Thymus (tissue), 11 donors: ENCODE results near the gene TMEM38B. TPM values are rescaled to one million over a fixed set of nuclear protein-coding genes. Genes with fewer than 3 reads are reported as not detected.
"Not testable (repeated sequence)": the region's sequence is repeated elsewhere in the genome, so short reads cannot be mapped to it uniquely, and the experiment has no call there.

ENCODE experiments used
- DNase-seq, 9 donors: peaks; one replicate each; pipeline ENCODE4 v3.0.0-alpha.2; 2013; ENCODE audit warnings: low spot score in 9 of 9, low read depth in 6 of 9, missing footprints in 1 of 9
- H3K27ac ChIP-seq, 2 donors: one replicate each; pipeline ENCODE4 v1.5.1; 2013; ENCODE audit warnings: control low read depth in 1 of 2, low read depth in 1 of 2, low read length in 1 of 2, mild to moderate bottlenecking in 1 of 2, moderate library complexity in 1 of 2
- H3K27me3 ChIP-seq, 2 donors: one replicate each; pipeline ENCODE4 v1.5.1; 2013; ENCODE audit warnings: low read length in 1 of 2; ENCODE audit not compliant: control insufficient read depth in 2 of 2, insufficient read depth in 1 of 2
- H3K36me3 ChIP-seq, 2 donors: one replicate each; pipeline ENCODE4 v1.5.1; 2013; ENCODE audit warnings: low read length in 1 of 2, mild to moderate bottlenecking in 1 of 2, moderate library complexity in 1 of 2; ENCODE audit not compliant: control insufficient read depth in 2 of 2, insufficient read depth in 2 of 2
- H3K4me1 ChIP-seq, 2 donors: one replicate each; pipeline ENCODE4 v1.5.1; 2013; ENCODE audit warnings: low read length in 2 of 2; ENCODE audit not compliant: control insufficient read depth in 2 of 2, insufficient read depth in 2 of 2
- H3K4me3 ChIP-seq, 2 donors: one replicate each; pipeline ENCODE4 v1.5.1; 2013; ENCODE audit warnings: low read length in 2 of 2, control low read depth in 1 of 2, mild to moderate bottlenecking in 1 of 2
- H3K9me3 ChIP-seq, 2 donors: one replicate each; pipeline ENCODE4 v1.5.1; 2013; ENCODE audit warnings: low read length in 1 of 2, mild to moderate bottlenecking in 1 of 2; ENCODE audit not compliant: control insufficient read depth in 2 of 2, insufficient read depth in 1 of 2
- WGBS: extraction: QIAGEN DNeasy Blood & Tissue Kit; methylation state at CpG from one replicate; pipeline ENCODE4 v1.1.7; 2013; 5-methylcytosine and 5-hydroxymethylcytosine counted together
- polyA plus RNA-seq: library from polyadenylated mRNA; stranded (reverse); fragments of 200-250 nt; gene quantifications from one replicate; pipeline ENCODE4 v1.2.3, GENCODE V29; 2013
- total RNA-seq: library from RNA; stranded (reverse); fragments of 120-200 nt; gene quantifications from one replicate; pipeline ENCODE4 v1.2.4, GENCODE V29; 2013
- donor health status: healthy.

The TMEM38B gene
- total and polyA plus RNA-seq, 2 donors: 6.3 to 12.7 TPM

GRCh38 chr9:105760053-105760452 is 65.7 kb downstream of the TMEM38B start:
- no peak overlapping the region for H3K4me3 ChIP-seq
- H3K36me3 ChIP-seq: no peaks in the 10 kb centered on the region
- H3K9me3 ChIP-seq: no peaks in the 10 kb centered on the region
- no peaks in the 10 kb centered on the region for H3K4me1 ChIP-seq
- WGBS: 98% methylated on average over 8 of the region's 8 CpGs
- no peaks in the 10 kb centered on the region for H3K27me3 ChIP-seq
- no peak overlapping the region for H3K27ac ChIP-seq
- no peak for DNase-seq

- H3K27ac ChIP-seq, H3K9me3 ChIP-seq, H3K36me3 ChIP-seq, H3K4me1 ChIP-seq, H3K4me3 ChIP-seq, DNase-seq, H3K27me3 ChIP-seq: not testable (repeated sequence)
- WGBS: 95% methylated on average over 21 of the region's 27 CpGs
Observed at GRCh38 chr9:105782561-105783494, 88.5 kb downstream of the TMEM38B start.

GRCh38 chr9:105783495-105783872 is 89.1 kb downstream of the TMEM38B start:
- H3K27me3 ChIP-seq, H3K4me3 ChIP-seq, H3K4me1 ChIP-seq, H3K27ac ChIP-seq, DNase-seq, H3K36me3 ChIP-seq, H3K9me3 ChIP-seq: not testable (repeated sequence)
- 83% methylated on average over 6 of the region's 6 CpGs for WGBS

- 90% methylated on average over 2 of the region's 2 CpGs for WGBS
- H3K9me3 ChIP-seq, H3K4me1 ChIP-seq: not testable (repeated sequence)
Observed at GRCh38 chr9:105786796-105787195, 92.5 kb downstream of the TMEM38B start.

GRCh38 chr9:105816202-105816744 is 121.9 kb downstream of the TMEM38B start:
- Histone ChIP-seq H3K27ac (no peak overlapping the region), H3K36me3 (no peaks in the 10 kb centered on the region), H3K4me3 (no peak overlapping the region), H3K27me3 (no peaks in the 10 kb centered on the region), H3K9me3 (no peaks in the 10 kb centered on the region), H3K4me1 (no peaks in the 10 kb centered on the region)
- 92% methylated on average over 3 of the region's 3 CpGs for WGBS
- DNase-seq: no peak

More at GRCh38 chr9:105786796-105787195, 92.5 kb downstream of the TMEM38B start:
- DNase-seq, H3K27ac ChIP-seq, H3K36me3 ChIP-seq, H3K27me3 ChIP-seq, H3K4me3 ChIP-seq: not testable (repeated sequence)

GRCh38 chr9:105816981-105817380 is 122.6 kb downstream of the TMEM38B start:
- no peaks in the 10 kb centered on the region for H3K4me1 ChIP-seq
- no peaks in the 10 kb centered on the region for H3K27me3 ChIP-seq
- H3K27ac ChIP-seq: no peak overlapping the region
- DNase-seq: peak in 2 of 9 donors; percentile 10 to 55
- WGBS: 98% methylated on average over 5 of the region's 5 CpGs
- H3K9me3 ChIP-seq: no peaks in the 10 kb centered on the region
- no peak overlapping the region for H3K4me3 ChIP-seq
- no peaks in the 10 kb centered on the region for H3K36me3 ChIP-seq

- Histone ChIP-seq H3K9me3 (peaks cover 0 to 5% of the 10 kb centered on the region in 2 donors), H3K4me3 (no peak overlapping the region), H3K4me1 (no peaks in the 10 kb centered on the region), H3K36me3 (no peaks in the 10 kb centered on the region), H3K27ac (no peak overlapping the region), H3K27me3 (no peaks in the 10 kb centered on the region)
- 93% methylated on average over 15 of the region's 15 CpGs for WGBS
- no peak for DNase-seq
Observed at GRCh38 chr9:105818903-105819302, 124.6 kb downstream of the TMEM38B start.

- Histone ChIP-seq H3K36me3 (no peaks in the 10 kb centered on the region), H3K9me3 (peaks cover 0 to 5% of the 10 kb centered on the region in 2 donors)
Observed at GRCh38 chr9:105822814-105823213, 128.5 kb downstream of the TMEM38B start.

More at GRCh38 chr9:105822814-105823213, 128.5 kb downstream of the TMEM38B start:
- DNase-seq: no peak
- Histone ChIP-seq H3K4me3 (no peak overlapping the region), H3K27ac (no peak overlapping the region), H3K4me1 (no peaks in the 10 kb centered on the region), H3K27me3 (no peaks in the 10 kb centered on the region)
- 89% methylated on average over 23 of the region's 23 CpGs for WGBS
